ENCODE results near the gene DAP. TPM values are rescaled to one million over a fixed set of nuclear protein-coding genes. Genes with fewer than 3 reads are reported as not detected.

The DAP gene
- total RNA-seq, 4 donors from 2014 or later: 2.4 to 11.7 (median 3.6) TPM

DNA sequence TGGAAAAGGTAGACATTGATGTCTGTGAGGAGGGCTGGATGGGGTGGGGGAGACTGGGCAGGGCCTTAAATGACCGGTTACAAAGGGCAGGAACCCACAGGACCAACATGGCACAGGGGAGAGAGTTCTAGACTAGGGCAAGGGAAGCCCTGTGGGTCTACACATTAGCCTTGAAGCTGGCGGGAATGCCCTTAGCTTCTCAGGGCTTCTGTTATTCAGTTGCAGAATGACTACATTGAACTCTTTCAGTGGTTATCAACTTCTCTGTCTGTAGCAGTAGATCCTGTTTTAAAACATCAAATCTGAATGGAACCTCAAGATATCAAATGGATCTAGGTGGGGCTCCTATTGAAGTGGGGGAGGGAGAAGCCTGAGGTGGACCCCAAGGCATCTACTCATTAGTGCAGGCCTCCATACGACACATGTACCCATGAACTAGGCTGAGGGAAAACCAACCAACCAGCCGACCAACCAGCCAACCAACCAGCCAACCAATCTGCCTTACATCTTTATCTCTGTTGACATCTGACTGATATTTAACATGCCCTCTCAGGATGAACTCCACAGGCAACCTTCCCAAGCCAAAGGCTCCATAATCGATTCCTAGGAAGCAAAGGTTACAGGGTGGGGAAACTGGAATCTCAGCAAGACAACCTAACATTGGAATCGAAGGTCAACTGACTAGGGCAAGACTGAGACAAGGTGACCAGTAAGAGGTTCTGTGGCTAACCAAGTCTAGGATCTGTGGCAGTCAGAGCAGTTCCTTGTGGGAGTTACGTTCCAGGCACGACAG lies 48.3 kb downstream of the DAP start:
- Histone ChIP-seq H3K36me3 (no peaks in the 10 kb centered on the region), H3K9me3 (no peaks in the 10 kb centered on the region), H3K27ac (no peak overlapping the region), H3K27me3 (no peaks in the 10 kb centered on the region), H3K4me1 (no peaks in the 10 kb centered on the region), H3K4me3 (no peak overlapping the region)
- DNase-seq (no peak), ATAC-seq (no peak)
- TF ChIP-seq, protein P1, sequence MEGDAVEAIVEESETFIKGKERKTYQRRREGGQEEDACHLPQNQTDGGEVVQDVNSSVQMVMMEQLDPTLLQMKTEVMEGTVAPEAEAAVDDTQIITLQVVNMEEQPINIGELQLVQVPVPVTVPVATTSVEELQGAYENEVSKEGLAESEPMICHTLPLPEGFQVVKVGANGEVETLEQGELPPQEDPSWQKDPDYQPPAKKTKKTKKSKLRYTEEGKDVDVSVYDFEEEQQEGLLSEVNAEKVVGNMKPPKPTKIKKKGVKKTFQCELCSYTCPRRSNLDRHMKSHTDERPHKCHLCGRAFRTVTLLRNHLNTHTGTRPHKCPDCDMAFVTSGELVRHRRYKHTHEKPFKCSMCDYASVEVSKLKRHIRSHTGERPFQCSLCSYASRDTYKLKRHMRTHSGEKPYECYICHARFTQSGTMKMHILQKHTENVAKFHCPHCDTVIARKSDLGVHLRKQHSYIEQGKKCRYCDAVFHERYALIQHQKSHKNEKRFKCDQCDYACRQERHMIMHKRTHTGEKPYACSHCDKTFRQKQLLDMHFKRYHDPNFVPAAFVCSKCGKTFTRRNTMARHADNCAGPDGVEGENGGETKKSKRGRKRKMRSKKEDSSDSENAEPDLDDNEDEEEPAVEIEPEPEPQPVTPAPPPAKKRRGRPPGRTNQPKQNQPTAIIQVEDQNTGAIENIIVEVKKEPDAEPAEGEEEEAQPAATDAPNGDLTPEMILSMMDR (IDR thresholded peaks at IDR 0.05 in 4 of 5, conservative IDR thresholded peaks at IDR 0.05 in 1 of 5): no peak
- no peak for TF ChIP-seq POLR2A (IDR thresholded peaks at IDR 0.05)
- intact Hi-C loops (cut with DNase I; ENCODE audit: low total_unique reads): no loop called here
- in situ Hi-C loops (cut with MboI; ENCODE audit: low sequenced_read_pairs in 4 of 4): no loop called here

DNA sequence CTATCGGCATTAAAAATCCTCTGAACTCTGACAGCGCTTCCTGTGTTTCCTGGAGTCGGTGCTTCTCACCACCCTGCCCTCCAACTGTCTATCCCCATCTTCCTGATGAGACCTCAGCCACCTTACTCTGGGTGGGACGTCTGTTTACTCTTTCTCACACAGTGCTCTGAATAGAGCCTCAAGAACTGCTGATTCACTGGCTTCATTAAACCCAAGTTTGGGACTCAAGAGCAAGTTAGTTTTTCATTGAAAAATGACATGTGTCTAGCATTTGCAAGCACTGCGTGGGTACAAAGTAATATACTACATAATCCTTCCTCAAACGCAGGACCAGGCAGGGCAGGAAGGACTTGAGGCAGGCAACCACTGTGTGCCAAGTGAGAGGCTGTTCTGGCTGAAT lies 49.5 kb downstream of the DAP start:
- no peaks in the 10 kb centered on the region for H3K9me3 ChIP-seq
- no peak for DNase-seq
- no peaks in the 10 kb centered on the region for H3K4me1 ChIP-seq
- in situ Hi-C loops (cut with MboI; ENCODE audit: low sequenced_read_pairs in 4 of 4) (no loop called here), intact Hi-C loops (cut with DNase I; ENCODE audit: low total_unique reads) (no loop called here)
- TF ChIP-seq, protein P1 (IDR thresholded peaks at IDR 0.05 in 4 of 5, conservative IDR thresholded peaks at IDR 0.05 in 1 of 5): no peak
- no peak for TF ChIP-seq POLR2A (IDR thresholded peaks at IDR 0.05)
- no peak for ATAC-seq
- no peaks in the 10 kb centered on the region for H3K36me3 ChIP-seq
- no peak overlapping the region for H3K27ac ChIP-seq
- H3K27me3 ChIP-seq: no peaks in the 10 kb centered on the region
- no peak overlapping the region for H3K4me3 ChIP-seq

DNA sequence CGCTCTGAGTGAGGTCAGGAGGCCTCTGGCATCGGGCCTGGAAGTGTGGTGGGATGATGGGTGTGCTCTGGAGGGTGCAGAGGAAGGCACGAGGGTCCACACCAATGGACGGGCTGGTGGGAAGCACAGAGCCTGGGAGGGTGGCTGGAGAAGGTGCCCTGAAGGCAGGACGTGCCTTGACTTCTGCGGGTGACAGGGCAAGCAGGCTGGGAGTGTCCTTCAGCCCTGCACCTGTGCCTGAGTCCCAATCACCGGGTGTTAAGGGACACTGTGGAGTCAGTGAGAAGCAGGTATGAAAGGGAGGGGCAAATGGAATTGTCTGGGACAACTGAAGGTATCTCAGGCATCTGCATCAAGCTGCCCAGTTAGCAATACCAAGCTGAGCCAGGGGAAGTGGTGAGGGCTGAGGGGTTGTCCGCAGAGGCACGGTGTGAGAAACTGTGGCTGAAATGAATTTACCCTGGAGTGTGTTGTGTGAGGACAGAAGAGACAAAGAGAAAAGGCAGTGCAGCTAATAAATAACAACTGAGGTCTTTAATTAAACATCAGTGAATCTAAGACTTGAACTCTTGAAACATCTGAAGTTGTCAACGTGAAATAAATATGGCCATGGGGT lies 50.4 kb downstream of the DAP start:
- TF ChIP-seq, protein P1 (IDR thresholded peaks at IDR 0.05 in 4 of 5, conservative IDR thresholded peaks at IDR 0.05 in 1 of 5): no peak
- TF ChIP-seq POLR2A (IDR thresholded peaks at IDR 0.05): no peak
- Histone ChIP-seq H3K4me1 (no peaks in the 10 kb centered on the region), H3K27ac (no peak overlapping the region), H3K4me3 (no peak overlapping the region), H3K36me3 (no peaks in the 10 kb centered on the region), H3K27me3 (no peaks in the 10 kb centered on the region), H3K9me3 (no peaks in the 10 kb centered on the region)
- no peak for DNase-seq
- intact Hi-C loops (cut with DNase I; ENCODE audit: low total_unique reads): no loop called here
- no peak for ATAC-seq
- in situ Hi-C loops (cut with MboI; ENCODE audit: low sequenced_read_pairs in 4 of 4): no loop called here

DNA sequence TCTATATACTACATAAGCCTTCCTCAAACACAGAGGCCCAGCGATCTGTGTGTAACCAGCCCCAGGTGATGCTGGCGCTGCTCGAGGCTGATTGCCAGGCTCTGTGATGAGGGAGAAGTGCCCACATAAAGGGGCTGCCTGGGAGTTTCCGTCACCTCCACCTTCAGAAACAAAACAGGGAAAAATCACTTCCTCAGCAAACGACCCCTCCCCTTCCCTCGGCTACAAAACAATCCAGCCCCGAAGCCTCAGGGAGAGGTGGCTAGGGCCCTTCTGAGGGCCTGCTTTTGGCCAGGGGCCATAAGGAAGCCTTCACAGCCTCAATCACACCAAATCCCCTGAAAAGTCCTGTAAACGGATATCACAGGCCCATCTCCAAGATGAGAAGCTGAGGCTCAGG lies 51.1 kb downstream of the DAP start:
- Histone ChIP-seq H3K27ac (no peak overlapping the region), H3K27me3 (no peaks in the 10 kb centered on the region), H3K4me3 (no peak overlapping the region), H3K9me3 (no peaks in the 10 kb centered on the region), H3K36me3 (no peaks in the 10 kb centered on the region), H3K4me1 (no peaks in the 10 kb centered on the region)
- no peak for ATAC-seq
- intact Hi-C loops (cut with DNase I; ENCODE audit: low total_unique reads): no loop called here
- DNase-seq: no peak
- TF ChIP-seq POLR2A (IDR thresholded peaks at IDR 0.05): no peak
- TF ChIP-seq, protein P1 (IDR thresholded peaks at IDR 0.05 in 4 of 5, conservative IDR thresholded peaks at IDR 0.05 in 1 of 5): no peak
- in situ Hi-C loops (cut with MboI; ENCODE audit: low sequenced_read_pairs in 4 of 4): no loop called here
